HEK293 (cell line): Measurements from ENCODE around the gene UBAP1L.

Experiments used
- EGR2 ChIP-seq: fragments of 450-650 bp; formaldehyde crosslinking; IDR thresholded peaks from 2 replicates; pipeline ENCODE4 v1.5.1; 2016; ENCODE audit warnings: low read depth, missing biosample characterization, missing genetic modification characterization
- FEZF1 ChIP-seq: fragments of 450-650 bp; formaldehyde crosslinking; IDR thresholded peaks from 2 replicates; pipeline ENCODE4 v1.5.1; 2016; ENCODE audit warnings: missing biosample characterization, missing genetic modification characterization
- KLF1 ChIP-seq: fragments of 450-650 bp; formaldehyde crosslinking; IDR thresholded peaks from 2 replicates; pipeline ENCODE4 v1.5.1; 2016; ENCODE audit warnings: missing biosample characterization, missing genetic modification characterization
- KLF16 ChIP-seq: fragments of 450-650 bp; formaldehyde crosslinking; IDR thresholded peaks from 2 replicates; pipeline ENCODE4 v1.5.1; 2017; ENCODE audit warnings: missing biosample characterization, missing genetic modification characterization
- WT1 ChIP-seq: fragments of 450-650 bp; formaldehyde crosslinking; IDR thresholded peaks from 2 replicates; pipeline ENCODE4 v1.5.1; 2016; ENCODE audit warnings: missing biosample characterization, missing genetic modification characterization
- YY2 ChIP-seq: fragments of 450-650 bp; formaldehyde crosslinking; IDR thresholded peaks from 2 replicates; pipeline ENCODE4 v1.5.1; 2016; ENCODE audit warnings: missing biosample characterization, missing genetic modification characterization
- ZBTB17 ChIP-seq: fragments of 450-650 bp; formaldehyde crosslinking; IDR thresholded peaks from 2 replicates; pipeline ENCODE4 v1.5.1; 2016; ENCODE audit warnings: missing biosample characterization, missing genetic modification characterization
- ZBTB7A ChIP-seq: fragments of 450-650 bp; formaldehyde crosslinking; IDR thresholded peaks from 2 replicates; pipeline ENCODE4 v1.5.1; 2016; ENCODE audit warnings: low read depth, missing biosample characterization, missing genetic modification characterization
- ZFHX2 ChIP-seq: fragments of 450-650 bp; formaldehyde crosslinking; conservative IDR thresholded peaks from 2 replicates; pipeline ENCODE4 v1.5.1; 2016; ENCODE audit warnings: missing biosample characterization, missing genetic modification characterization
- ZNF132 ChIP-seq: fragments of 450-650 bp; formaldehyde crosslinking; IDR thresholded peaks from 2 replicates; pipeline ENCODE4 v1.5.1; 2017; ENCODE audit warnings: missing biosample characterization, missing genetic modification characterization, borderline replicate concordance
- ZNF155 ChIP-seq: fragments of 450-650 bp; formaldehyde crosslinking; IDR thresholded peaks from 2 replicates; pipeline ENCODE4 v1.5.1; 2016; ENCODE audit warnings: missing biosample characterization, missing genetic modification characterization
- ZNF19 ChIP-seq: fragments of 450-650 bp; formaldehyde crosslinking; IDR thresholded peaks from 2 replicates; pipeline ENCODE4; 2016; ENCODE audit warnings: missing biosample characterization, missing genetic modification characterization, low read depth
- ZNF274 ChIP-seq, 2 experiments: fragments of 200-500 bp in 1 of 2; fragments of 450-650 bp in 1 of 2; sonication (Bioruptor generic) in 1 of 2; formaldehyde crosslinking in 1 of 2; IDR thresholded peaks; 2 replicates each; pipeline versions ENCODE4 v1.5.1 to v1.6.1; 2014 to 2016; ENCODE audit warnings: borderline replicate concordance in 1 of 2, inconsistent platforms in 1 of 2, low read length in 1 of 2, missing biosample characterization in 1 of 2, missing genetic modification characterization in 1 of 2
- ZNF341 ChIP-seq: fragments of 450-650 bp; formaldehyde crosslinking; IDR thresholded peaks from 2 replicates; pipeline ENCODE4; 2016; ENCODE audit warnings: low read depth, missing biosample characterization, missing genetic modification characterization
- ZNF350 ChIP-seq: fragments of 450-650 bp; formaldehyde crosslinking; IDR thresholded peaks from 2 replicates; pipeline ENCODE4 v1.5.0; 2017; ENCODE audit warnings: missing biosample characterization, mild to moderate bottlenecking, missing genetic modification characterization
- ZNF426 ChIP-seq: fragments of 450-650 bp; formaldehyde crosslinking; IDR thresholded peaks from 2 replicates; pipeline ENCODE4 v1.5.1; 2017; ENCODE audit warnings: missing biosample characterization, missing genetic modification characterization, mild to moderate bottlenecking, inconsistent platforms, moderate library complexity
- ZNF530 ChIP-seq: fragments of 450-650 bp; formaldehyde crosslinking; IDR thresholded peaks from 2 replicates; pipeline ENCODE4 v1.5.1; 2016; ENCODE audit warnings: low read depth, missing biosample characterization, missing genetic modification characterization
- ZNF558 ChIP-seq: fragments of 450-650 bp; formaldehyde crosslinking; IDR thresholded peaks from 2 replicates; pipeline ENCODE4 v1.5.1; 2016; ENCODE audit warnings: missing biosample characterization, missing genetic modification characterization
- ZNF561 ChIP-seq: fragments of 450-650 bp; IDR thresholded peaks from 2 replicates; pipeline ENCODE4 v1.5.1; 2018; ENCODE audit warnings: missing biosample characterization, missing genetic modification characterization, borderline replicate concordance
- ZNF571 ChIP-seq: fragments of 450-650 bp; formaldehyde crosslinking; IDR thresholded peaks from 2 replicates; pipeline ENCODE4 v1.5.0; 2017; ENCODE audit warnings: missing biosample characterization, missing genetic modification characterization
- ZNF624 ChIP-seq: fragments of 450-650 bp; formaldehyde crosslinking; IDR thresholded peaks from 2 replicates; pipeline ENCODE4 v1.5.1; 2017; ENCODE audit warnings: missing biosample characterization, missing genetic modification characterization
- ZNF654 ChIP-seq: fragments of 450-650 bp; formaldehyde crosslinking; IDR thresholded peaks from 2 replicates; pipeline ENCODE4 v1.5.1; 2016; ENCODE audit warnings: low read depth, missing biosample characterization, missing genetic modification characterization
- ZNF677 ChIP-seq: fragments of 450-650 bp; IDR thresholded peaks from 2 replicates; pipeline ENCODE4 v1.5.0; 2018; ENCODE audit warnings: missing biosample characterization, mild to moderate bottlenecking, missing genetic modification characterization, moderate library complexity
- ZNF768 ChIP-seq: fragments of 450-650 bp; formaldehyde crosslinking; IDR thresholded peaks from 2 replicates; pipeline ENCODE4 v1.5.1; 2018; ENCODE audit warnings: missing biosample characterization, mild to moderate bottlenecking, missing genetic modification characterization
- ZNF837 ChIP-seq: fragments of 450-650 bp; formaldehyde crosslinking; IDR thresholded peaks from 2 replicates; pipeline ENCODE4 v1.5.1; 2016; ENCODE audit warnings: missing biosample characterization, missing genetic modification characterization
- ZSCAN23 ChIP-seq: fragments of 450-650 bp; formaldehyde crosslinking; IDR thresholded peaks from 2 replicates; pipeline ENCODE4 v1.5.1; 2016; ENCODE audit warnings: missing biosample characterization, missing genetic modification characterization
- TF ChIP-seq, protein P1 (sequence below): fragments of 450-650 bp; formaldehyde crosslinking; conservative IDR thresholded peaks from 2 replicates; pipeline ENCODE4 v1.5.1; 2016; ENCODE audit warnings: low read depth, missing biosample characterization, missing genetic modification characterization
- TF ChIP-seq, protein P2 (sequence below): fragments of 450-650 bp; formaldehyde crosslinking; IDR thresholded peaks from 2 replicates; pipeline ENCODE4 v1.5.1; 2016; ENCODE audit warnings: missing biosample characterization, missing genetic modification characterization
- TF ChIP-seq, protein P3 (sequence below): fragments of 450-650 bp; formaldehyde crosslinking; IDR thresholded peaks from 2 replicates; pipeline ENCODE4 v1.5.1; 2016; ENCODE audit warnings: missing biosample characterization, missing genetic modification characterization
- TF ChIP-seq, protein P4 (sequence below): fragments of 450-650 bp; formaldehyde crosslinking; IDR thresholded peaks from 2 replicates; pipeline ENCODE4 v1.5.1; 2016; ENCODE audit warnings: missing biosample characterization, missing genetic modification characterization
- TF ChIP-seq, protein P5 (sequence below): fragments of 450-650 bp; formaldehyde crosslinking; IDR thresholded peaks from 2 replicates; pipeline ENCODE4 v1.5.1; 2016; ENCODE audit warnings: missing biosample characterization, missing genetic modification characterization

Gene UBAP1L

DNA sequence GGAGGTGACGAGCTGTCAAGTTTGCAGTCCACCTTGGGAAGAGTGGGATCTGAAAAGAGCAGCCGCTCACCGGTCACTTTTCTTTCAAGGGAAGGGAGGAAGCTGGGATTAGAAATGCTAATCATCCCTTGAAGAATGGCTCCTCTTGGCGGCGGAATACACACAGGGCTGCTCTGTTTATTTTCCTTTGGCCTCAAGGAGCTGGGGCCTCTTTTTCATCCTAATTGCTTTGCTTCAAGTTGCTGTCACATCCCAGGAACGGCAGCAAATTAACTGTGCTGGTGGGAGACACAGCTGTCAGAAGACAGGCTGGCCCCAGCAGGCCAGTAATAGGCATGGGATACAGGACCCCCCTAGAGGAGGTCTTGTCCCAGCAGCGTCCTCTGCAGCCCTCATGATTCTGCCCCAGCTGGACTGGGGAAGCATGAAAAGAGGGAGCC lies 31.7 kb downstream of the UBAP1L start (continued):
- TF ChIP-seq, protein P1, sequence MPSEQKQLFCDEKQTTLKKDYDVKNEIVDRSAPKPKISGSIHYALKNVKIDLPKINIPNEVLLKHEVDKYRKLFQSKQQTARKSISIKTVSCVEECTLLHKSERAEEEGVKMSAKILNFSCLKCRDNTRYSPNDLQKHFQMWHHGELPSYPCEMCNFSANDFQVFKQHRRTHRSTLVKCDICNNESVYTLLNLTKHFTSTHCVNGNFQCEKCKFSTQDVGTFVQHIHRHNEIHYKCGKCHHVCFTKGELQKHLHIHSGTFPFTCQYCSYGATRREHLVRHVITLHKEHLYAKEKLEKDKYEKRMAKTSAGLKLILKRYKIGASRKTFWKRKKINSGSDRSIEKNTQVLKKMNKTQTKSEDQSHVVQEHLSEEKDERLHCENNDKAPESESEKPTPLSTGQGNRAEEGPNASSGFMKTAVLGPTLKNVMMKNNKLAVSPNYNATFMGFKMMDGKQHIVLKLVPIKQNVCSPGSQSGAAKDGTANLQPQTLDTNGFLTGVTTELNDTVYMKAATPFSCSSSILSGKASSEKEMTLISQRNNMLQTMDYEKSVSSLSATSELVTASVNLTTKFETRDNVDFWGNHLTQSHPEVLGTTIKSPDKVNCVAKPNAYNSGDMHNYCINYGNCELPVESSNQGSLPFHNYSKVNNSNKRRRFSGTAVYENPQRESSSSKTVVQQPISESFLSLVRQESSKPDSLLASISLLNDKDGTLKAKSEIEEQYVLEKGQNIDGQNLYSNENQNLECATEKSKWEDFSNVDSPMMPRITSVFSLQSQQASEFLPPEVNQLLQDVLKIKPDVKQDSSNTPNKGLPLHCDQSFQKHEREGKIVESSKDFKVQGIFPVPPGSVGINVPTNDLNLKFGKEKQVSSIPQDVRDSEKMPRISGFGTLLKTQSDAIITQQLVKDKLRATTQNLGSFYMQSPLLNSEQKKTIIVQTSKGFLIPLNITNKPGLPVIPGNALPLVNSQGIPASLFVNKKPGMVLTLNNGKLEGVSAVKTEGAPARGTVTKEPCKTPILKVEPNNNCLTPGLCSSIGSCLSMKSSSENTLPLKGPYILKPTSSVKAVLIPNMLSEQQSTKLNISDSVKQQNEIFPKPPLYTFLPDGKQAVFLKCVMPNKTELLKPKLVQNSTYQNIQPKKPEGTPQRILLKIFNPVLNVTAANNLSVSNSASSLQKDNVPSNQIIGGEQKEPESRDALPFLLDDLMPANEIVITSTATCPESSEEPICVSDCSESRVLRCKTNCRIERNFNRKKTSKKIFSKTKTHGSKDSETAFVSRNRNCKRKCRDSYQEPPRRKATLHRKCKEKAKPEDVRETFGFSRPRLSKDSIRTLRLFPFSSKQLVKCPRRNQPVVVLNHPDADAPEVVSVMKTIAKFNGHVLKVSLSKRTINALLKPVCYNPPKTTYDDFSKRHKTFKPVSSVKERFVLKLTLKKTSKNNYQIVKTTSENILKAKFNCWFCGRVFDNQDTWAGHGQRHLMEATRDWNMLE = no peak
- no peak for TF ChIP-seq KLF1 (tag by site-specific recombination)
- TF ChIP-seq EGR2 = no peak
- no peak for TF ChIP-seq ZNF530 (tag by site-specific recombination)
- TF ChIP-seq ZNF654 (tag by site-specific recombination) = peak; percentile 42
- no peak for TF ChIP-seq ZNF768 (tag by site-specific recombination)
- TF ChIP-seq, protein P2, sequence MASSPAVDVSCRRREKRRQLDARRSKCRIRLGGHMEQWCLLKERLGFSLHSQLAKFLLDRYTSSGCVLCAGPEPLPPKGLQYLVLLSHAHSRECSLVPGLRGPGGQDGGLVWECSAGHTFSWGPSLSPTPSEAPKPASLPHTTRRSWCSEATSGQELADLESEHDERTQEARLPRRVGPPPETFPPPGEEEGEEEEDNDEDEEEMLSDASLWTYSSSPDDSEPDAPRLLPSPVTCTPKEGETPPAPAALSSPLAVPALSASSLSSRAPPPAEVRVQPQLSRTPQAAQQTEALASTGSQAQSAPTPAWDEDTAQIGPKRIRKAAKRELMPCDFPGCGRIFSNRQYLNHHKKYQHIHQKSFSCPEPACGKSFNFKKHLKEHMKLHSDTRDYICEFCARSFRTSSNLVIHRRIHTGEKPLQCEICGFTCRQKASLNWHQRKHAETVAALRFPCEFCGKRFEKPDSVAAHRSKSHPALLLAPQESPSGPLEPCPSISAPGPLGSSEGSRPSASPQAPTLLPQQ (tag by site-specific recombination) = no peak
- TF ChIP-seq ZNF132 (tag by site-specific recombination) = no peak
- no peak for TF ChIP-seq ZNF155 (tag by site-specific recombination)
- no peak for TF ChIP-seq ZNF426 (tag by site-specific recombination)
- TF ChIP-seq ZNF274 (IDR thresholded peaks at IDR 0.05; ENCODE audit: low read length) = no peak
- no peak for TF ChIP-seq ZNF274 (tag by site-specific recombination; IDR thresholded peaks at IDR 0.05; ENCODE audit: borderline replicate concordance)
- no peak for TF ChIP-seq ZBTB7A
- no peak for TF ChIP-seq ZNF350 (tag by site-specific recombination)
- TF ChIP-seq, protein P3, sequence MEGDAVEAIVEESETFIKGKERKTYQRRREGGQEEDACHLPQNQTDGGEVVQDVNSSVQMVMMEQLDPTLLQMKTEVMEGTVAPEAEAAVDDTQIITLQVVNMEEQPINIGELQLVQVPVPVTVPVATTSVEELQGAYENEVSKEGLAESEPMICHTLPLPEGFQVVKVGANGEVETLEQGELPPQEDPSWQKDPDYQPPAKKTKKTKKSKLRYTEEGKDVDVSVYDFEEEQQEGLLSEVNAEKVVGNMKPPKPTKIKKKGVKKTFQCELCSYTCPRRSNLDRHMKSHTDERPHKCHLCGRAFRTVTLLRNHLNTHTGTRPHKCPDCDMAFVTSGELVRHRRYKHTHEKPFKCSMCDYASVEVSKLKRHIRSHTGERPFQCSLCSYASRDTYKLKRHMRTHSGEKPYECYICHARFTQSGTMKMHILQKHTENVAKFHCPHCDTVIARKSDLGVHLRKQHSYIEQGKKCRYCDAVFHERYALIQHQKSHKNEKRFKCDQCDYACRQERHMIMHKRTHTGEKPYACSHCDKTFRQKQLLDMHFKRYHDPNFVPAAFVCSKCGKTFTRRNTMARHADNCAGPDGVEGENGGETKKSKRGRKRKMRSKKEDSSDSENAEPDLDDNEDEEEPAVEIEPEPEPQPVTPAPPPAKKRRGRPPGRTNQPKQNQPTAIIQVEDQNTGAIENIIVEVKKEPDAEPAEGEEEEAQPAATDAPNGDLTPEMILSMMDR (tag by site-specific recombination) = 0 out of 2 replicates have a peak, but pooled peaks have one; percentile 30
- peak; percentile 87 for TF ChIP-seq FEZF1 (tag by site-specific recombination)
- TF ChIP-seq WT1 (tag by site-specific recombination) = peak; percentile 70
- no peak for TF ChIP-seq ZNF558
- TF ChIP-seq, protein P4, sequence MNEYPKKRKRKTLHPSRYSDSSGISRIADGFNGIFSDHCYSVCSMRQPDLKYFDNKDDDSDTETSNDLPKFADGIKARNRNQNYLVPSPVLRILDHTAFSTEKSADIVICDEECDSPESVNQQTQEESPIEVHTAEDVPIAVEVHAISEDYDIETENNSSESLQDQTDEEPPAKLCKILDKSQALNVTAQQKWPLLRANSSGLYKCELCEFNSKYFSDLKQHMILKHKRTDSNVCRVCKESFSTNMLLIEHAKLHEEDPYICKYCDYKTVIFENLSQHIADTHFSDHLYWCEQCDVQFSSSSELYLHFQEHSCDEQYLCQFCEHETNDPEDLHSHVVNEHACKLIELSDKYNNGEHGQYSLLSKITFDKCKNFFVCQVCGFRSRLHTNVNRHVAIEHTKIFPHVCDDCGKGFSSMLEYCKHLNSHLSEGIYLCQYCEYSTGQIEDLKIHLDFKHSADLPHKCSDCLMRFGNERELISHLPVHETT (tag by site-specific recombination) = no peak
- TF ChIP-seq ZNF677 (tag by site-specific recombination) = 0 out of 2 replicates have a peak, but pooled peaks have one; percentile 14
- peak; percentile 45 for TF ChIP-seq ZNF341 (tag by site-specific recombination)
- no peak for TF ChIP-seq ZNF19
- TF ChIP-seq ZNF624 = no peak
- TF ChIP-seq, protein P5, sequence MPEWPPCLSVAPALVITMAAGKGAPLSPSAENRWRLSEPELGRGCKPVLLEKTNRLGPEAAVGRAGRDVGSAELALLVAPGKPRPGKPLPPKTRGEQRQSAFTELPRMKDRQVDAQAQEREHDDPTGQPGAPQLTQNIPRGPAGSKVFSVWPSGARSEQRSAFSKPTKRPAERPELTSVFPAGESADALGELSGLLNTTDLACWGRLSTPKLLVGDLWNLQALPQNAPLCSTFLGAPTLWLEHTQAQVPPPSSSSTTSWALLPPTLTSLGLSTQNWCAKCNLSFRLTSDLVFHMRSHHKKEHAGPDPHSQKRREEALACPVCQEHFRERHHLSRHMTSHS (tag by site-specific recombination) = no peak
- TF ChIP-seq ZNF837 (tag by site-specific recombination) = no peak
- TF ChIP-seq YY2 = no peak
- TF ChIP-seq ZSCAN23 (tag by site-specific recombination) = no peak
- no peak for TF ChIP-seq ZNF561 (tag by site-specific recombination)
- TF ChIP-seq ZNF571 = no peak
- no peak for TF ChIP-seq ZBTB17 (tag by site-specific recombination)
- no peak for TF ChIP-seq KLF16 (tag by site-specific recombination)
- no peak for TF ChIP-seq ZFHX2 (tag by site-specific recombination)
